HG02588 (cell line): ENCODE data around the gene STX19.
A peak's percentile ranks its signal among the peaks of the same experiment; 100 is the strongest.

Source experiments
- ATAC-seq: cut with Tn5 transposase; IDR thresholded peaks from one replicate; pipeline ENCODE4 v1.9.1; 2021; ENCODE audit warnings: mild to moderate bottlenecking, moderate library complexity; ENCODE audit not compliant: unreplicated experiment

STX19 gene

GRCh38 chr3:94036909-94037507 lies 8.6 kb upstream of the STX19 start:
- peak; percentile 70 for ATAC-seq

DNA sequence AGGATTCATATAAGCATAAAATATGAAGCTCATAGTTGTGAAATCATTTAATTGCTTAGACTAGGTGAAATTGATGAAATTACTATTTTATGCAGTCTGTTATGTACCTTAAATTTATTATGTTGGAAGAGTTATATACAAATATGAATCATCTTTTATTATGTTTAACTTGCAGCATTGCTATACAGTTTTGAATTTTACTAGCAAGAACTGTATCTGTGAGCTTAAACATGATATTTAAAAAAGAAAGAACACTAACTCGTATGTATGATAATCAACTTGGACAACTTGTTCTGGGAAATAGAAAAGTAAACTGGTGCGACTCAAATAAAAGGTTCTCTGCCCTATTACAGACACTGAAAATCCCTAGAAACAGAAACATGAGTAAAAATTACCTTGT lies 1.8 kb downstream of the STX19 start:
- no peak for ATAC-seq

- ATAC-seq = no peak
These were observed 4.0 kb downstream of the STX19 start for GRCh38 chr3:94024385-94024784.

DNA sequence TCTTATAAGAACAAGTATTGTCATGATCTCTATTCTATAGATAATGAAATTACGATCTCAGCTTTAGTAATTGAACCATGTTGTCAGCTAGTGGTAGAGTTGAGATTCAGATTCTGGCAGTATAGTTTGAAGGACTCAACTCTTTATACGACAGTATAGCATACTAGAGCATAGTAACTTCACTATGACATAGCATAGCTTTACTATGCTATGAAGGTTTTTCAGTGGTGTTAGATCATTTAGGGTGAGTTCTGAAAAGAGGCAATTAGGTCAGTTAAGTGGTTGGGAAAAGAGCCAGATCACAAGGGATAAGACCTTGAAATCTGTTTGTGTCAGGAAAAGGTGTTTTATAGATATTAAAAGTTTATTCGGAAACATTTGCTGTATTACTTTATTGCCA lies 8.1 kb downstream of the STX19 start:
- no peak for ATAC-seq

DNA sequence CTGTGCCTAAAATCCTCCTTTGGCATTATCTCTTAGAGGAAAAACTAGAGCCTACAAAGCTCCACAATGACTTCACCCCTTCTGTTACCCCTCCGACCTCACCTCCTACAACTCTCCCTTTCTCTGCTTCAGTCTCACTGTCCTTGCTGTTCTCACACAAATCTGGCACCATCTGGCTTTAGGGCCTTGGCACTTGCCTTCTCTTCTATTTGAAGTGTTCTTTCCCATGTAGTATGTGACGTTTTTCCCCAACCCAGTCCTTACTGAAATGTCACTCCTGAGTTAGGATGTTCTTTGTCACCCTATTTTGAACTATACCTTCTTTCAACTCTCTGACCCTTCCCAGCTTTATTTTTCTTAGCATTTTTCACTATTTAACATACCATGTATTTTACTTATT lies 8.7 kb downstream of the STX19 start:
- ATAC-seq = no peak

GRCh38 chr3:94015025-94015424 lies 13.4 kb downstream of the STX19 start:
- no peak for ATAC-seq

DNA sequence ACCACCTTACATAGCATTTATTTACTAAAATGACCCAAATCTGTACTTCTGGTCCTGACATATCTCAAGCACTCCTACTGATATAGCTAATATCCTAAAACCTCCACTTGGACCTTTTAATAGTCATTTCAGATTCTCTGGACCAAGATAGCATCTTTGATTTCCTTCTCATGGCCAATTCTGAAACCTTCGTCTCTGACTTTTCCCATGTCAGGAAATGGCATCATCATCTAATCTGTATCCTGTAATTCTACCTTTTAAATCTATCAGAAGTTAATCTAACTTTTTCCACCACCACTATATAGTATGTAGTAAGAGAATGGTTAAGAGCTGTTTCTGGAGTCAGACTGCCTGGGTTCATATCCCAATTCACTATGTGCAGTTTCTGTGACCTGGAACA lies 16.2 kb downstream of the STX19 start:
- no peak for ATAC-seq

DNA sequence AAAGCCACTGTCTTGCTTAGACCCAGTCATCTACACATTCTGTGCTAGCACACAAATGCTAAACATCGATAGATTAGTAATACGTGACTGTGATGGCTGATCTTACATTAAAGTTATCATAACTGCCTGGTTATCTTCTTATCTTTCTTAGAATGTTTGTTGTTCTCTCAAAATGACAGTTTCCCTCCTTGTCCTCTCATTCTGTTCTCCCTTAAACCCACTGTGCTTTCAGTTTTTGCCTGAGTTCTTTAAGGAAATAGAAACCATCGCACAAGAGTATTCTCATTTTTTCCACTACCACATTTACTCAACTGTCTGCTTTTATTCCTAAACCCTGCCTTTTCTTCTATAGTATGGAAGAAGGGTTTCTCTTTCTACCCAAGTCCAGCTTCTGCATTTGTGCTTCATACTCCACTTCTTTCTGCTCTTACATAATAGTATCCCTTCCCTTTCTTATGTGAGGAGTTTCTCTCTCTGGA lies 17.1 kb downstream of the STX19 start:
- no peak for ATAC-seq

GRCh38 chr3:94009608-94010007 lies 18.8 kb downstream of the STX19 start:
- no peak for ATAC-seq

GRCh38 chr3:94008253-94008652 lies 20.1 kb downstream of the STX19 start:
- no peak for ATAC-seq

DNA sequence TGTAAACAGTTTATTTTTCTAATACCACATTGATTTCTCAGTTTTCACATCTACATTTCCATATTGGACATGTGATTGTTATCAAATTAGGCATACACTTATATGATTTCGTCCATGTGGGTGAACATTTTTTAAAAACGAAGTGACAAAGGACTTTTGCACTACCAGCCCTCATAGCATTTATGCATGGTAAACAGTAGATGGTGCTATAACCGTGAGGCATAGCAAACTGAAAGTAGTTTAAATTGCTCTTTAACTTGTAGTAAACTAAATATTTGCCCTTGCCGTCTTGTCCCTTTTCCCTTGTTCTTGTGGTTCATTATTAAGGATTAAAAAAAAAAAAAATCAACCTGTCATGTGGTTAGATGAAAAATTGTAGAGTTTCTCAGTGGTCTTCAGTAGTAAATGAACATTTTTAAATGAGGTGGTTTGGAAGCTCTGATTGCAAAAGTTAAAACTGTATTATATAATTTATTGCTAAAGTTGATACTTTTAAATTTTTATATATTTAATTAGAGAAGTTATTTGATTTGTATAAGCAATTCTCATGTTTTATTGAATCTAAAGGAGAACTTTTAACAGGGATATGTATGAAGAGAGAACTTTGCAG lies 24.0 kb downstream of the STX19 start:
- peak; percentile 95 for ATAC-seq

- ATAC-seq = no peak
These were observed 26.4 kb downstream of the STX19 start for GRCh38 chr3:94001827-94002495.

GRCh38 chr3:94001191-94001590 lies 27.2 kb downstream of the STX19 start:
- no peak for ATAC-seq

GRCh38 chr3:93994056-93994455 lies 34.3 kb downstream of the STX19 start:
- ATAC-seq = no peak

- ATAC-seq = no peak
These were observed 36.2 kb downstream of the STX19 start for GRCh38 chr3:93992207-93992606.

- ATAC-seq = no peak
These were observed 36.8 kb downstream of the STX19 start for GRCh38 chr3:93991631-93992030.

- no peak for ATAC-seq
These were observed 39.2 kb downstream of the STX19 start for GRCh38 chr3:93989241-93989640.

DNA sequence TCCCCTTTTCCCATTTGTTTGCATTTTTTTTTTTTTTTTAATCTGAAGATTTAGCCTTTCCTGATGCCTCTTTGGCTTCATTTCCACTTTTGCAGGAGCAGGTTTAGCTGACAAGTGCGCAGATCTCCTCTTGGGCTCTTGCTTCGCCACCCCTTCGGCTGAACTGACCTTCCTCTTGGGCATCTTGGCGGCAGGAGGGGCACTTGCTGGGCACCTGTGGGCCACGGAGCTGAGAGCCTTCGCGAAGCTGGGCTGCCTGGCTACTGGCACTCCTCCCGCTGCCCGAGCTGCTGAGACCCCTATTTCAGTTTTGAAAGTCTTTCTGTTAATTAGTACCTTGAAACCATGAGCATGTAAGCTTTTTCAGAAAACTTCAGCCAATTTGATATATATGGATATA lies 39.6 kb downstream of the STX19 start:
- no peak for ATAC-seq

GRCh38 chr3:93988283-93988682 lies 40.1 kb downstream of the STX19 start:
- no peak for ATAC-seq

GRCh38 chr3:93984618-93985017 lies 43.8 kb downstream of the STX19 start:
- no peak for ATAC-seq

DNA sequence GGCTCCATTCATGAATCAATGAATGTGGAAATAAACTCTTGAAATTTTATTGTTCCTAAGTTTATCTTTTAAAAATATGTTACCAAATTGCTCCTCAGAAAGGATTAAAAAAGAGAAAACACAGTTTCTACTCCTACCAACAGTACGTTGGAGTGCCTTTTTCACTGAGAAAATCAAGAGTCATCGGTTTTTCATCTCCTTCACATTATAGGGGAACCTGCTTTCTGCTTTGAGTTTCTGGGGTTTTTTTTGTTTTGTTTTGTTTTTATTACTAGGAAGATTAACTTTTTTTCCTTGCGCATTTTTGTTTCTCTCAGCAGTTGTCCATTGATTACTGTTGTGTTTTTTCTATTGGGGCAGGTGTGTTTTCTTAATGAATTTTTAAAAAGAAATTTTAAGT lies 45.0 kb downstream of the STX19 start:
- no peak for ATAC-seq

GRCh38 chr3:93981649-93982048 lies 46.7 kb downstream of the STX19 start:
- no peak for ATAC-seq
